ENCODE results near the gene ZNF774. TPM values are rescaled to one million over a fixed set of nuclear protein-coding genes. Genes with fewer than 3 reads are reported as not detected.

The ZNF774 gene
- total RNA-seq, 1 donor from 2014 or later = 3.3 TPM

- peak overlapping the region; percentile 29 for H3K4me2 ChIP-seq (ENCODE audit: low read length)
- H3K4me1 Mint-ChIP-seq (ENCODE audit: low read depth, unreplicated experiment) = peaks cover 6% of the 10 kb centered on the region
- no peak overlapping the region for H2AFZ ChIP-seq (ENCODE audit: low read depth, low read length)
- no peaks in the 10 kb centered on the region for H3K36me3 ChIP-seq (ENCODE audit: insufficient read depth, low read length)
- H4K20me1 ChIP-seq (ENCODE audit: insufficient read depth, low read length) = no peaks in the 10 kb centered on the region
- no peak overlapping the region for H3K4me3 Mint-ChIP-seq (ENCODE audit: unreplicated experiment)
- no peak overlapping the region for H3K4me3 ChIP-seq (ENCODE audit: insufficient read depth, low read depth, low read length)
- H3K4me1 ChIP-seq (ENCODE audit: insufficient read depth, low read length) = peaks cover 9% of the 10 kb centered on the region
- no peak overlapping the region for H3K27ac Mint-ChIP-seq (ENCODE audit: unreplicated experiment)
- H3K9me3 Mint-ChIP-seq (ENCODE audit: unreplicated experiment) = peaks cover 1% of the 10 kb centered on the region
- DNase-seq (ENCODE audit: low read depth) (peak; percentile 86), FAIRE-seq (no peak)
- no peaks in the 10 kb centered on the region for H3K27me3 ChIP-seq (ENCODE audit: insufficient read depth, low read length)
- TF ChIP-seq CTCF (IDR thresholded peaks at IDR 0.05; ENCODE audit: insufficient read depth, low read depth, low read length) = no peak
- TF ChIP-seq EZH2 (IDR thresholded peaks at IDR 0.05; ENCODE audit: insufficient read depth, low read length) = no peak
- H3K9ac ChIP-seq (ENCODE audit: low read length) = no peak overlapping the region
- no peaks in the 10 kb centered on the region for H3K79me2 ChIP-seq (ENCODE audit: insufficient read depth, low read length)
- no peak overlapping the region for H3K27ac ChIP-seq (ENCODE audit: low read depth, low read length)
- H3K27me3 Mint-ChIP-seq (ENCODE audit: low read depth, unreplicated experiment) = no peaks in the 10 kb centered on the region
- H3K36me3 Mint-ChIP-seq (ENCODE audit: low read depth, unreplicated experiment) = no peaks in the 10 kb centered on the region
- H3K9me3 ChIP-seq (ENCODE audit: insufficient read depth, low read depth, low read length) = no peaks in the 10 kb centered on the region
Observed at GRCh38 chr15:90315278-90315982, 36.7 kb upstream of the ZNF774 start.

DNA sequence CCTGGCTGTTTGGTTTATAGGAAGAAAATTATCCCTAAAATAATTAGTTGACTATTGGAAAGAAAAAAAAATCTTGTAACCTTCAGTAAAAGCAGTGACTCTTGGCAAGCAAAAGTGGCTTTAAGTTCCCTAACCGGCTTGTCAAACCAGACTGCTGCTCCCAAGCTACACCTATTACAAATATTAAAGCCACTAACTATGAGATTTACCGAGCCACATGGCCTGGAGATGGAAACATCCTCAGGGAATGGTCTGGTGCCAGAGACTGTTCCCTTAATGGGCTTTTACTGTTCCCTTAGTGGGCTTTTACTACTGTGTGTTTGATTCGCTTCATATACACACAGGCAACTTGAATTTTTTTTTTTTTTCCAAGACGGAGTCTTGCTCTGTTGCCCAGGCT, 35.9 kb upstream of the ZNF774 start:
- Histone ChIP-seq H2AFZ (ENCODE audit: low read depth, low read length) (no peak overlapping the region), H4K20me1 (ENCODE audit: insufficient read depth, low read length) (no peaks in the 10 kb centered on the region), H3K27ac (ENCODE audit: low read depth, low read length) (no peak overlapping the region), H3K36me3 (ENCODE audit: insufficient read depth, low read length) (no peaks in the 10 kb centered on the region), H3K4me2 (ENCODE audit: low read length) (no peak overlapping the region), H3K4me3 (ENCODE audit: insufficient read depth, low read depth, low read length) (no peak overlapping the region), H3K4me1 (ENCODE audit: insufficient read depth, low read length) (peaks cover 11% of the 10 kb centered on the region), H3K9ac (ENCODE audit: low read length) (no peak overlapping the region), H3K9me3 (ENCODE audit: insufficient read depth, low read depth, low read length) (no peaks in the 10 kb centered on the region), H3K27me3 (ENCODE audit: insufficient read depth, low read length) (no peaks in the 10 kb centered on the region), H3K79me2 (ENCODE audit: insufficient read depth, low read length) (no peaks in the 10 kb centered on the region)
- Mint-ChIP-seq H3K9me3 (ENCODE audit: unreplicated experiment) (peaks cover 1% of the 10 kb centered on the region), H3K4me1 (ENCODE audit: low read depth, unreplicated experiment) (peaks cover 9% of the 10 kb centered on the region), H3K4me3 (ENCODE audit: unreplicated experiment) (no peak overlapping the region), H3K27ac (ENCODE audit: unreplicated experiment) (no peak overlapping the region), H3K27me3 (ENCODE audit: low read depth, unreplicated experiment) (no peaks in the 10 kb centered on the region), H3K36me3 (ENCODE audit: low read depth, unreplicated experiment) (no peaks in the 10 kb centered on the region)
- FAIRE-seq (no peak), DNase-seq (ENCODE audit: low read depth) (no peak)
- TF ChIP-seq CTCF (IDR thresholded peaks at IDR 0.05; ENCODE audit: insufficient read depth, low read depth, low read length) = no peak

GRCh38 chr15:90318591-90318990, 33.5 kb upstream of the ZNF774 start:
- Histone ChIP-seq H3K27ac (ENCODE audit: low read depth, low read length) (no peak overlapping the region), H4K20me1 (ENCODE audit: insufficient read depth, low read length) (no peaks in the 10 kb centered on the region), H3K4me3 (ENCODE audit: insufficient read depth, low read depth, low read length) (no peak overlapping the region), H3K9me3 (ENCODE audit: insufficient read depth, low read depth, low read length) (no peaks in the 10 kb centered on the region), H3K79me2 (ENCODE audit: insufficient read depth, low read length) (no peaks in the 10 kb centered on the region), H2AFZ (ENCODE audit: low read depth, low read length) (no peak overlapping the region), H3K9ac (ENCODE audit: low read length) (no peak overlapping the region), H3K36me3 (ENCODE audit: insufficient read depth, low read length) (no peaks in the 10 kb centered on the region), H3K27me3 (ENCODE audit: insufficient read depth, low read length) (no peaks in the 10 kb centered on the region), H3K4me2 (ENCODE audit: low read length) (no peak overlapping the region), H3K4me1 (ENCODE audit: insufficient read depth, low read length) (peaks cover 11% of the 10 kb centered on the region)
- DNase-seq (ENCODE audit: low read depth) (no peak), FAIRE-seq (no peak)
- Mint-ChIP-seq H3K27ac (ENCODE audit: unreplicated experiment) (no peak overlapping the region), H3K36me3 (ENCODE audit: low read depth, unreplicated experiment) (no peaks in the 10 kb centered on the region), H3K27me3 (ENCODE audit: low read depth, unreplicated experiment) (no peaks in the 10 kb centered on the region), H3K9me3 (ENCODE audit: unreplicated experiment) (no peaks in the 10 kb centered on the region), H3K4me3 (ENCODE audit: unreplicated experiment) (no peak overlapping the region), H3K4me1 (ENCODE audit: low read depth, unreplicated experiment) (peaks cover 9% of the 10 kb centered on the region)
- TF ChIP-seq CTCF (IDR thresholded peaks at IDR 0.05; ENCODE audit: insufficient read depth, low read depth, low read length) = no peak
- TF ChIP-seq EZH2 (IDR thresholded peaks at IDR 0.05; ENCODE audit: insufficient read depth, low read length) = no peak

Data from astrocyte (in vitro differentiated cells and primary cell).